ENCODE results near the gene TBC1D22A. TPM values are rescaled to one million over a fixed set of nuclear protein-coding genes. Genes with fewer than 3 reads are reported as not detected.

The TBC1D22A gene
- total and polyA plus RNA-seq, 9 of the 15 experiments (the other 6 are each of a cell fraction or from before 2014, with no cell fraction given) = 0.20 to 11.5 (median 5.2) TPM

DNA sequence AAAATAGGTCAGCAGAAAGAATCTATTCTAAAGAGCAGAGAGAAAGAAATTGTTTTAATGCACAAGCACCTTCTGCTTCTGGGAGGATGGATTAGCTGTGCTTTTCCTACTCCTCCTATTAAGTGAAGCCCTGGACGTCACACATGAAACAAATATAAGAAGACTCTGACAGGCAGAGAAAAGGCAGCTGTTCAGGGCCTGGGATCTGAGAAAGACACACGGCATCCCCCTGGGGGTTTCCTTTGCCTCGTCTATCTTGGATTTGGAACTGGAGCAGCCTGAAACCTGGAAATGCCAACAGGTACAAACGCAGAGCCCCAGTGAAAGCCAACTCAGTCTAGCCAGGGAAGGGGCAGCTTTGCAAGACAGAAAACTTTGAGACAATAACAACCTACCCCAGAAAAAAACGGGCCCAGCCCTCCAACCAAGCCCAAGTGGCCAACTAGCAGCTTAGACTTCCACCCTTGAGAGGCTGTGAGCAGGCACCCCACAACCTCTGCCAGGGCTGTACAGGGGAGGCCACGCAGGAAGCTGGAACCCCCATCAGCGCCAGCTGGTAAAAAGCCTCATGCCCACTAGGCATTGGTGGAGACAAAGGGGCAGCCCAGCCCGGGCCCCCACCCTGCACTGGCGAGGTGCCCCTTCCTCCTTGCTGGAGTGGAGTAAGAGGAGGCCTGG is 31.7 kb upstream of the TBC1D22A start (continued):
- TF ChIP-seq, protein P1, sequence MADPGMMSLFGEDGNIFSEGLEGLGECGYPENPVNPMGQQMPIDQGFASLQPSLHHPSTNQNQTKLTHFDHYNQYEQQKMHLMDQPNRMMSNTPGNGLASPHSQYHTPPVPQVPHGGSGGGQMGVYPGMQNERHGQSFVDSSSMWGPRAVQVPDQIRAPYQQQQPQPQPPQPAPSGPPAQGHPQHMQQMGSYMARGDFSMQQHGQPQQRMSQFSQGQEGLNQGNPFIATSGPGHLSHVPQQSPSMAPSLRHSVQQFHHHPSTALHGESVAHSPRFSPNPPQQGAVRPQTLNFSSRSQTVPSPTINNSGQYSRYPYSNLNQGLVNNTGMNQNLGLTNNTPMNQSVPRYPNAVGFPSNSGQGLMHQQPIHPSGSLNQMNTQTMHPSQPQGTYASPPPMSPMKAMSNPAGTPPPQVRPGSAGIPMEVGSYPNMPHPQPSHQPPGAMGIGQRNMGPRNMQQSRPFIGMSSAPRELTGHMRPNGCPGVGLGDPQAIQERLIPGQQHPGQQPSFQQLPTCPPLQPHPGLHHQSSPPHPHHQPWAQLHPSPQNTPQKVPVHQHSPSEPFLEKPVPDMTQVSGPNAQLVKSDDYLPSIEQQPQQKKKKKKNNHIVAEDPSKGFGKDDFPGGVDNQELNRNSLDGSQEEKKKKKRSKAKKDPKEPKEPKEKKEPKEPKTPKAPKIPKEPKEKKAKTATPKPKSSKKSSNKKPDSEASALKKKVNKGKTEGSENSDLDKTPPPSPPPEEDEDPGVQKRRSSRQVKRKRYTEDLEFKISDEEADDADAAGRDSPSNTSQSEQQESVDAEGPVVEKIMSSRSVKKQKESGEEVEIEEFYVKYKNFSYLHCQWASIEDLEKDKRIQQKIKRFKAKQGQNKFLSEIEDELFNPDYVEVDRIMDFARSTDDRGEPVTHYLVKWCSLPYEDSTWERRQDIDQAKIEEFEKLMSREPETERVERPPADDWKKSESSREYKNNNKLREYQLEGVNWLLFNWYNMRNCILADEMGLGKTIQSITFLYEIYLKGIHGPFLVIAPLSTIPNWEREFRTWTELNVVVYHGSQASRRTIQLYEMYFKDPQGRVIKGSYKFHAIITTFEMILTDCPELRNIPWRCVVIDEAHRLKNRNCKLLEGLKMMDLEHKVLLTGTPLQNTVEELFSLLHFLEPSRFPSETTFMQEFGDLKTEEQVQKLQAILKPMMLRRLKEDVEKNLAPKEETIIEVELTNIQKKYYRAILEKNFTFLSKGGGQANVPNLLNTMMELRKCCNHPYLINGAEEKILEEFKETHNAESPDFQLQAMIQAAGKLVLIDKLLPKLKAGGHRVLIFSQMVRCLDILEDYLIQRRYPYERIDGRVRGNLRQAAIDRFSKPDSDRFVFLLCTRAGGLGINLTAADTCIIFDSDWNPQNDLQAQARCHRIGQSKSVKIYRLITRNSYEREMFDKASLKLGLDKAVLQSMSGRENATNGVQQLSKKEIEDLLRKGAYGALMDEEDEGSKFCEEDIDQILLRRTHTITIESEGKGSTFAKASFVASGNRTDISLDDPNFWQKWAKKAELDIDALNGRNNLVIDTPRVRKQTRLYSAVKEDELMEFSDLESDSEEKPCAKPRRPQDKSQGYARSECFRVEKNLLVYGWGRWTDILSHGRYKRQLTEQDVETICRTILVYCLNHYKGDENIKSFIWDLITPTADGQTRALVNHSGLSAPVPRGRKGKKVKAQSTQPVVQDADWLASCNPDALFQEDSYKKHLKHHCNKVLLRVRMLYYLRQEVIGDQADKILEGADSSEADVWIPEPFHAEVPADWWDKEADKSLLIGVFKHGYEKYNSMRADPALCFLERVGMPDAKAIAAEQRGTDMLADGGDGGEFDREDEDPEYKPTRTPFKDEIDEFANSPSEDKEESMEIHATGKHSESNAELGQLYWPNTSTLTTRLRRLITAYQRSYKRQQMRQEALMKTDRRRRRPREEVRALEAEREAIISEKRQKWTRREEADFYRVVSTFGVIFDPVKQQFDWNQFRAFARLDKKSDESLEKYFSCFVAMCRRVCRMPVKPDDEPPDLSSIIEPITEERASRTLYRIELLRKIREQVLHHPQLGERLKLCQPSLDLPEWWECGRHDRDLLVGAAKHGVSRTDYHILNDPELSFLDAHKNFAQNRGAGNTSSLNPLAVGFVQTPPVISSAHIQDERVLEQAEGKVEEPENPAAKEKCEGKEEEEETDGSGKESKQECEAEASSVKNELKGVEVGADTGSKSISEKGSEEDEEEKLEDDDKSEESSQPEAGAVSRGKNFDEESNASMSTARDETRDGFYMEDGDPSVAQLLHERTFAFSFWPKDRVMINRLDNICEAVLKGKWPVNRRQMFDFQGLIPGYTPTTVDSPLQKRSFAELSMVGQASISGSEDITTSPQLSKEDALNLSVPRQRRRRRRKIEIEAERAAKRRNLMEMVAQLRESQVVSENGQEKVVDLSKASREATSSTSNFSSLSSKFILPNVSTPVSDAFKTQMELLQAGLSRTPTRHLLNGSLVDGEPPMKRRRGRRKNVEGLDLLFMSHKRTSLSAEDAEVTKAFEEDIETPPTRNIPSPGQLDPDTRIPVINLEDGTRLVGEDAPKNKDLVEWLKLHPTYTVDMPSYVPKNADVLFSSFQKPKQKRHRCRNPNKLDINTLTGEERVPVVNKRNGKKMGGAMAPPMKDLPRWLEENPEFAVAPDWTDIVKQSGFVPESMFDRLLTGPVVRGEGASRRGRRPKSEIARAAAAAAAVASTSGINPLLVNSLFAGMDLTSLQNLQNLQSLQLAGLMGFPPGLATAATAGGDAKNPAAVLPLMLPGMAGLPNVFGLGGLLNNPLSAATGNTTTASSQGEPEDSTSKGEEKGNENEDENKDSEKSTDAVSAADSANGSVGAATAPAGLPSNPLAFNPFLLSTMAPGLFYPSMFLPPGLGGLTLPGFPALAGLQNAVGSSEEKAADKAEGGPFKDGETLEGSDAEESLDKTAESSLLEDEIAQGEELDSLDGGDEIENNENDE (IDR thresholded peaks at IDR 0.05; ENCODE audit: low read depth, low read length) = no peak
- TF ChIP-seq CAMTA2 (CRISPR knock-in tag; conservative IDR thresholded peaks at IDR 0.05) = no peak
- no peak for TF ChIP-seq KLF1 (tag; IDR thresholded peaks at IDR 0.05)
- no peak for TF ChIP-seq ZNF239 (CRISPR knock-in tag; IDR thresholded peaks at IDR 0.05)
- TF ChIP-seq TCF3 (CRISPR knock-in tag; IDR thresholded peaks at IDR 0.05) = no peak
- TF ChIP-seq SOX6 (IDR thresholded peaks at IDR 0.05) = no peak

Measured in K562 (cell line).